ENCODE results near the gene HSPA1L.
A peak's percentile ranks its signal among the peaks of the same experiment; 100 is the strongest.

Gene HSPA1L

DNA sequence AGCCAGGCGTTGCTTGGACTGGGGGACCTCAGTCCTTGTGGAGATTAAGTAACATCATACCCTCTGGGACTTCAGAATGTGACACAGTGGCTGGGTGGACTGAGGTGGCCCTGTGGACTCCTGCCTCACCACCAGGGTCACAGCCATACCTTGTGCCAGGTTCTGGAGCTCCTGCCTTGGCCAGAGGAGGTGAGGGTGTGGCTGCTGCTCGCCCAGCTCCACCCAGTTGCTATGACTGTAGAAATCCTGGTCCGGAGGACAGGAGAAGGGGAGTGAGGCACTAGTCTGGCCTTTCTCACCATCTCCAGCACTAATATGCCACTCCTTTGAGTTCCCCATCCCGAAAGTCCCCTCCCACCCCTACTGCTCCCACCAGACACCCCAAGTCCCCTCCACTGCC, 39.9 kb downstream of the HSPA1L start:
- POLR2A ChIA-PET = interaction anchor here (0.6 to 7.2 kb wide), 10 partner anchors 22 to 149 kb away, joined by 3 to 48 read pairs (median 3); partner anchors contain the start of genes ABHD16A, HSPA1A, HSPA1B and HSPA1L
- Histone ChIP-seq H3K9me3 (ENCODE audit: control insufficient read depth, insufficient read depth, low read depth, low read length) (no peaks in the 10 kb centered on the region), H3K27ac (ENCODE audit: extremely low read depth, low read depth, low read length) (no peak overlapping the region), H3K4me3 (ENCODE audit: low read depth, low read length) (no peak overlapping the region), H3K36me3 (ENCODE audit: control insufficient read depth in 2 of 2, insufficient read depth in 1 of 2, low read length in 2 of 2) (peaks cover 0 to 21% of the 10 kb centered on the region in 2 experiments; a peak in 2 of 3 replicates), H3K4me1 (ENCODE audit: control insufficient read depth, insufficient read depth, low read length) (peaks cover 4% of the 10 kb centered on the region)
- CTCF ChIA-PET = interaction anchor here (0.5 to 3.2 kb wide), 7 partner anchors 12 to 272 kb away, joined by 3 to 17 read pairs (median 4); no protein-coding TSS in a partner anchor
- TF ChIP-seq KLF1 (tag by site-specific recombination; IDR thresholded peaks at IDR 0.05) (peak; percentile 47; the same call in 1 of the 2 replicates), ZNF792 (tag by site-specific recombination; IDR thresholded peaks at IDR 0.05) (no peak)

DNA sequence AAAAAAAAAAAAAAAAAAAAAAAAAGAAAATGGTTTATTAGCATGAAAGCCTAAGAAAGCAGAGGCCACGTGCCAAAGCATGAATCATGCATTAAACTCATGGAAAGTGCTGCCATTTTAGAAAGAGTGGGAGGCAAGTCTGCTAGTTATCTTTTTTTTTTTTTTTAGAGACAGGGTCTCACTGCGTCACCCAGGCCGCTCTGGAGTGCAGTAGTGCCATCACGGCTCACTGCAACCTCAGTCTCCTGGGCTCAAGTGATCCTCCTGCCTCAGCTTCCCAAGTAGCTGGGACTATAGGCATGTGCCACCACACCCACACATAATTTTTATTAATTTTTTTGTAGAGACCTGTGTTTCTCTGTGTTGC, 43.1 kb downstream of the HSPA1L start:
- peaks cover 1% of the 10 kb centered on the region for H3K4me1 ChIP-seq (ENCODE audit: control insufficient read depth, insufficient read depth, low read length)
- ChIA-PET POLR2A (interaction anchor here (7.2 kb wide), 1 partner anchor 55 kb away, joined by 48 read pairs; the partner anchor contains the start of gene HSPA1B), CTCF (interaction anchor here (0.6 to 1.2 kb wide), 6 partner anchors 11 to 60 kb away, joined by 3 to 7 read pairs (median 4); partner anchors contain the start of genes CLIC1 and VARS1)

DNA sequence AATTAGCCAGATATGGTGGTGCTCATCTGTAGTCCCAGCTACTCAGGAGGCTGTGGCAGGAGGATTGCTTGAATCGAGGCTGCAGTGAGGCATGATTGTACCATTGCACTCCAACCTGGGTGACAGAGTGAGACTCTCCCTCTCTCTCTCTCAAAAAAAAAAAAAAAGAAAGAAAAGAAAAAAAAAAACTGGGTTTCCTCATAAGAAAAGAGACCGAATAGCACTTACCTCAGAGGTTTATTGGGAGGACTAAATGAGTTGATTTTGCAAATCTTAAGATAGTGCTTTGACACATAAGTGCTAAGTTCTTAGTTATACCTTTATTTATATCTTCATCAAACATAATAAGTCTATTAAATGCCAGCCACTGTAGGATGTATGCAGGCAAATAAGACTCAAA, 44.2 kb downstream of the HSPA1L start:
- ChIA-PET POLR2A (interaction anchor here (0.6 to 7.2 kb wide), 7 partner anchors 25 to 229 kb away, joined by 3 to 48 read pairs (median 5); partner anchors contain the start of genes DDX39B, HSPA1B, MSH5 and NEU1), CTCF (interaction anchor here (0.6 to 2.6 kb wide), 18 partner anchors 11 to 106 kb away, joined by 3 to 39 read pairs (median 10); partner anchors contain the start of genes CLIC1, DDAH2, MSH5 and VARS1)
- no peak overlapping the region for H3K27ac ChIP-seq (ENCODE audit: extremely low read depth, low read depth, low read length)
- no peak overlapping the region for H3K4me3 ChIP-seq (ENCODE audit: low read depth, low read length)
- TF ChIP-seq SETDB1 (IDR thresholded peaks at IDR 0.05; ENCODE audit: insufficient read length, low read length) (no peak), ZNF585B (tag by site-specific recombination; IDR thresholded peaks at IDR 0.05) (peak; percentile 58)
- no peaks in the 10 kb centered on the region for H3K4me1 ChIP-seq (ENCODE audit: control insufficient read depth, insufficient read depth, low read length)
- H3K9me3 ChIP-seq (ENCODE audit: control insufficient read depth, insufficient read depth, low read depth, low read length) = no peaks in the 10 kb centered on the region
- H3K36me3 ChIP-seq (ENCODE audit: control insufficient read depth in 2 of 2, insufficient read depth in 1 of 2, low read length in 2 of 2) = no peaks in the 10 kb centered on the region

More for the DNA sequence above, 43.1 kb downstream of the HSPA1L start:
- peak; percentile 61 for TF ChIP-seq PRDM1 (tag by site-specific recombination; IDR thresholded peaks at IDR 0.05)
- TF ChIP-seq ZNF624 (tag by site-specific recombination; IDR thresholded peaks at IDR 0.05) = no peak
- TF ChIP-seq ZFHX2 (tag by site-specific recombination; conservative IDR thresholded peaks at IDR 0.05) = peak; percentile 48
- TF ChIP-seq EGR2 (tag by site-specific recombination; IDR thresholded peaks at IDR 0.05; ENCODE audit: low read depth) = peak; percentile 43
- TF ChIP-seq ZNF600 (tag by site-specific recombination; IDR thresholded peaks at IDR 0.05) = 0 out of 2 replicates have a peak, but pooled peaks have one; percentile 34
- H3K27ac ChIP-seq (ENCODE audit: extremely low read depth, low read depth, low read length) = no peak overlapping the region
- no peaks in the 10 kb centered on the region for H3K36me3 ChIP-seq (ENCODE audit: control insufficient read depth in 2 of 2, insufficient read depth in 1 of 2, low read length in 2 of 2)
- no peaks in the 10 kb centered on the region for H3K9me3 ChIP-seq (ENCODE audit: control insufficient read depth, insufficient read depth, low read depth, low read length)
- no peak overlapping the region for H3K4me3 ChIP-seq (ENCODE audit: low read depth, low read length)

DNA sequence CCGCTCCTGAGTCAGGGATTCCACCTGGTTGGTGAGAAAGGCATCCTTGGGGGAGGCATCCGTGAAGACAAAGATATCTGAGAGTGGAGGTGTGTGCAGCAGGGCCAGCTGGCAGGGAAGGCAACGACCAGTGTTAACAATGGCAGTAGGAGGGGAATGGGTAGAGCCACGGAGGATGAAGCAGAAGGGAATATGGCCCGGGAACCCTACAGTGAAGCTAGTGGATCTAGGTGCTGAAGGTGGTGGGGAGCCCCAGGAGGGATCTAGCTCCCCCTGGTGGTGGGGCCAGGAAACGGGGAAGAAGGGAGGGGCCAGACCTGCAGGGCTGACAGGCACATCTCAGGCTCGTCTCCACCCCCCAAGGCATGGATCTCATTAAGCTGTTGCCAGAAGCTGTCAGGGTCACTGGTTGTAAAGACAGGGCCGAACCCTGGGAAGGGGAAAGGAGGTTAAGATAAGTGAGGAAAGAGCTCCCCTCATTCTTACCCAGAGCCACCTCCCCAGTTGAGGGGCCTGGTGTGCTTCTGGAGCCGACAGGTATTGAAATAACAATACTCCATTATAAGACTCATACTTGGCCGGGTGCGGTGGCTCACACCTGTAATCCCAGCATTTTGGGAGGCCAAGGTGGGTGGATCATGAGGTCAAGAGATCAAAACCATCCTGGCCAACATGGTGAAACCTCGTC, 45.3 kb downstream of the HSPA1L start:
- ChIA-PET POLR2A (interaction anchor here (0.6 to 7.2 kb wide), 25 partner anchors 13 to 228 kb away, joined by 3 to 48 read pairs (median 3); partner anchors contain the start of genes CLIC1, CSNK2B, DDX39B and HSPA1B), CTCF (interaction anchor here (0.6 to 2.6 kb wide), 51 partner anchors 10 to 1493 kb away, joined by 3 to 50 read pairs (median 5); partner anchors contain the start of genes C6orf47, CLIC1, DDAH2 and GPANK1)
- no peaks in the 10 kb centered on the region for H3K9me3 ChIP-seq (ENCODE audit: control insufficient read depth, insufficient read depth, low read depth, low read length)
- H3K4me1 ChIP-seq (ENCODE audit: control insufficient read depth, insufficient read depth, low read length) = no peaks in the 10 kb centered on the region
- H3K27ac ChIP-seq (ENCODE audit: extremely low read depth, low read depth, low read length) = no peak overlapping the region
- H3K36me3 ChIP-seq (ENCODE audit: control insufficient read depth in 2 of 2, insufficient read depth in 1 of 2, low read length in 2 of 2) = peaks cover 0 to 1% of the 10 kb centered on the region in 2 experiments; a peak in 1 of 3 replicates
- H3K4me3 ChIP-seq (ENCODE audit: low read depth, low read length) = no peak overlapping the region
- no peak for TF ChIP-seq ZNF560 (tag by site-specific recombination; IDR thresholded peaks at IDR 0.05; ENCODE audit: borderline replicate concordance)
- no peak for TF ChIP-seq ZNF302 (tag by site-specific recombination; IDR thresholded peaks at IDR 0.05; ENCODE audit: low read depth)
- no peak for TF ChIP-seq ZNF521 (tag by site-specific recombination; IDR thresholded peaks at IDR 0.05)
- TF ChIP-seq YY2 (tag by site-specific recombination; IDR thresholded peaks at IDR 0.05) = no peak
- no peak for TF ChIP-seq ZNF354C (tag by site-specific recombination; IDR thresholded peaks at IDR 0.05; ENCODE audit: borderline replicate concordance, low read depth)
- TF ChIP-seq BCL11A (tag by site-specific recombination; IDR thresholded peaks at IDR 0.05; ENCODE audit: low read depth) = no peak
- TF ChIP-seq GLI4 (tag by site-specific recombination; IDR thresholded peaks at IDR 0.05) = no peak
- TF ChIP-seq, protein P1, sequence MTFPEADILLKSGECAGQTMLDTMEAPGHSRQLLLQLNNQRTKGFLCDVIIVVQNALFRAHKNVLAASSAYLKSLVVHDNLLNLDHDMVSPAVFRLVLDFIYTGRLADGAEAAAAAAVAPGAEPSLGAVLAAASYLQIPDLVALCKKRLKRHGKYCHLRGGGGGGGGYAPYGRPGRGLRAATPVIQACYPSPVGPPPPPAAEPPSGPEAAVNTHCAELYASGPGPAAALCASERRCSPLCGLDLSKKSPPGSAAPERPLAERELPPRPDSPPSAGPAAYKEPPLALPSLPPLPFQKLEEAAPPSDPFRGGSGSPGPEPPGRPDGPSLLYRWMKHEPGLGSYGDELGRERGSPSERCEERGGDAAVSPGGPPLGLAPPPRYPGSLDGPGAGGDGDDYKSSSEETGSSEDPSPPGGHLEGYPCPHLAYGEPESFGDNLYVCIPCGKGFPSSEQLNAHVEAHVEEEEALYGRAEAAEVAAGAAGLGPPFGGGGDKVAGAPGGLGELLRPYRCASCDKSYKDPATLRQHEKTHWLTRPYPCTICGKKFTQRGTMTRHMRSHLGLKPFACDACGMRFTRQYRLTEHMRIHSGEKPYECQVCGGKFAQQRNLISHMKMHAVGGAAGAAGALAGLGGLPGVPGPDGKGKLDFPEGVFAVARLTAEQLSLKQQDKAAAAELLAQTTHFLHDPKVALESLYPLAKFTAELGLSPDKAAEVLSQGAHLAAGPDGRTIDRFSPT (tag by site-specific recombination; IDR thresholded peaks at IDR 0.05) = no peak
- TF ChIP-seq ZNF221 (tag by site-specific recombination; IDR thresholded peaks at IDR 0.05; ENCODE audit: borderline replicate concordance) = no peak
- no peak for TF ChIP-seq ZNF335 (tag by site-specific recombination; conservative IDR thresholded peaks at IDR 0.05)
- TF ChIP-seq OVOL3 (tag by site-specific recombination; IDR thresholded peaks at IDR 0.05) = no peak
- TF ChIP-seq, protein P2, sequence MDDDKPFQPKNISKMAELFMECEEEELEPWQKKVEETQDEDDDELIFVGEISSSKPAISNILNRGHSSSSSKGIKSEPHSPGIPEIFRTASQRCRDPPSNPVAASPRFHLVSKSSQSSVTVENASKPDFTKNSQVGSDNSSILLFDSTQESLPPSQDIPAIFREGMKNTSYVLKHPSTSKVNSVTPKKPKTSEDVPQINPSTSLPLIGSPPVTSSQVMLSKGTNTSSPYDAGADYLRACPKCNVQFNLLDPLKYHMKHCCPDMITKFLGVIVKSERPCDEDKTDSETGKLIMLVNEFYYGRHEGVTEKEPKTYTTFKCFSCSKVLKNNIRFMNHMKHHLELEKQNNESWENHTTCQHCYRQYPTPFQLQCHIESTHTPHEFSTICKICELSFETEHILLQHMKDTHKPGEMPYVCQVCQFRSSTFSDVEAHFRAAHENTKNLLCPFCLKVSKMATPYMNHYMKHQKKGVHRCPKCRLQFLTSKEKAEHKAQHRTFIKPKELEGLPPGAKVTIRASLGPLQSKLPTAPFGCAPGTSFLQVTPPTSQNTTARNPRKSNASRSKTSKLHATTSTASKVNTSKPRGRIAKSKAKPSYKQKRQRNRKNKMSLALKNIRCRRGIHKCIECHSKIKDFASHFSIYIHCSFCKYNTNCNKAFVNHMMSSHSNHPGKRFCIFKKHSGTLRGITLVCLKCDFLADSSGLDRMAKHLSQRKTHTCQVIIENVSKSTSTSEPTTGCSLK (tag by site-specific recombination; IDR thresholded peaks at IDR 0.05) = no peak
- TF ChIP-seq SETDB1 (IDR thresholded peaks at IDR 0.05; ENCODE audit: insufficient read length, low read length) = no peak
- no peak for TF ChIP-seq ZNF544 (tag by site-specific recombination; IDR thresholded peaks at IDR 0.05)
- no peak for TF ChIP-seq ZBTB1 (tag by site-specific recombination; IDR thresholded peaks at IDR 0.05)

All from HEK293 (cell line).